ENCODE measurements around the gene SLC39A11. TPM values are rescaled to one million over a fixed set of nuclear protein-coding genes. Genes with fewer than 3 reads are reported as not detected.

Gene SLC39A11
- total RNA-seq, 1 donor from 2014 or later: 23.2 TPM

DNA sequence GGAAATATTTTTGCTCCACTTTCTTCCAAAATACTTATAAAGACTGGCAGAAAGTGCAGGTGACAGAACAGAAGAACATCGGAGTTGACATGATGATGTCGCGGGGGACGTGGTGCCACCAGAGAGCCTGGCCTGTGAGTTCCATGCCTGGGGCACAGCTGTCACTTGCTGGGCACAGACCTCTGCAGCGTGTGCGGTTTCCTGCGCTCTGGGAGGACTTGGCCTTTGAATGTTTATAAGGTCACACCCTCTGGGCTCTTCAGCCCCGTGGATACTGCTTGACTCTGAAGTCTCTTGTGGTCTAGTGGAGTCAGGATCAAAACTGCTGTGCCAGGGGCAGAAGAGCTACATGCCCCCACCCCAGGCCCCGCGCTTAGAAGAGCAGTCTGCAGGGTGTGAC is 357.9 kb downstream of the SLC39A11 start:
- TF ChIP-seq, protein P1, sequence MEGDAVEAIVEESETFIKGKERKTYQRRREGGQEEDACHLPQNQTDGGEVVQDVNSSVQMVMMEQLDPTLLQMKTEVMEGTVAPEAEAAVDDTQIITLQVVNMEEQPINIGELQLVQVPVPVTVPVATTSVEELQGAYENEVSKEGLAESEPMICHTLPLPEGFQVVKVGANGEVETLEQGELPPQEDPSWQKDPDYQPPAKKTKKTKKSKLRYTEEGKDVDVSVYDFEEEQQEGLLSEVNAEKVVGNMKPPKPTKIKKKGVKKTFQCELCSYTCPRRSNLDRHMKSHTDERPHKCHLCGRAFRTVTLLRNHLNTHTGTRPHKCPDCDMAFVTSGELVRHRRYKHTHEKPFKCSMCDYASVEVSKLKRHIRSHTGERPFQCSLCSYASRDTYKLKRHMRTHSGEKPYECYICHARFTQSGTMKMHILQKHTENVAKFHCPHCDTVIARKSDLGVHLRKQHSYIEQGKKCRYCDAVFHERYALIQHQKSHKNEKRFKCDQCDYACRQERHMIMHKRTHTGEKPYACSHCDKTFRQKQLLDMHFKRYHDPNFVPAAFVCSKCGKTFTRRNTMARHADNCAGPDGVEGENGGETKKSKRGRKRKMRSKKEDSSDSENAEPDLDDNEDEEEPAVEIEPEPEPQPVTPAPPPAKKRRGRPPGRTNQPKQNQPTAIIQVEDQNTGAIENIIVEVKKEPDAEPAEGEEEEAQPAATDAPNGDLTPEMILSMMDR (conservative IDR thresholded peaks at IDR 0.05): no peak
- no peaks in the 10 kb centered on the region for H3K9me3 Mint-ChIP-seq
- H3K36me3 Mint-ChIP-seq: peaks cover 6% of the 10 kb centered on the region
- H3K27ac Mint-ChIP-seq: no peak overlapping the region
- H3K27me3 Mint-ChIP-seq: no peaks in the 10 kb centered on the region
- H3K4me3 Mint-ChIP-seq: no peak overlapping the region
- peaks cover 13% of the 10 kb centered on the region for H3K4me1 Mint-ChIP-seq (ENCODE audit: unreplicated experiment)
- no peak for DNase-seq (ENCODE audit: extremely low spot score, unreplicated experiment)

DNA sequence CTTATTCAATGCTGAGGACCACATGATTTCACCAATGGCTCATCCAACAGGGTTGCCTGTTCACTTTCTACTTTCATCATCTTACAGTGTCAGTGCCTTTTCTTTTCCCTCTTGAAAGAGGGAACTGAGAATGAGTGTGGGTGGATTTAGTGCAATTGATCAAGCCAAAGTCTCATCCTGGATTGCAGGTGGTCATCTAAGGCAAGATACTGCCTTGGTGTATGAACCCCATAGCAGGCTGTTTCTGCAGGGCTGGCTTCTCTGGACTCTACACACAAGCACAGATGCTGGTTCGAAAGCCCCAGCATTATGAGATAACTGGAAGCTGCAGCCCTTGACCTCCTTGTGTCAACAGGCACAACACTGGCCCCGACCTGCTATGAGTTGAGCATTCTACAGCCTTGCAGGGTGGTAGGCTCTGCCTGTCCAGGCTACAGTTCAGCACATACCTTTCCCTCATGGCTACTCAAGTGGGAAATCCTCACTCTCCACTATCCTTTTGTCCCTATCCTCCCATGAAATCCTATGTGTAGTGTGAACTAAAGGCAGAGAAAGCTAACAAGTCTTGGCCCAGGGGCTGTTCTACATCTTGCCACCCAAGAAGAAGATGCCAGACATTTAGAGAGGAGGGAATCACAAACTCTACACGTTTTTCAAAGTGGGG is 358.7 kb downstream of the SLC39A11 start:
- H3K27ac Mint-ChIP-seq: no peak overlapping the region
- H3K4me1 Mint-ChIP-seq (ENCODE audit: unreplicated experiment): peaks cover 15% of the 10 kb centered on the region
- DNase-seq (ENCODE audit: extremely low spot score, unreplicated experiment): no peak
- H3K9me3 Mint-ChIP-seq: no peaks in the 10 kb centered on the region
- no peaks in the 10 kb centered on the region for H3K27me3 Mint-ChIP-seq
- TF ChIP-seq, protein P1 (conservative IDR thresholded peaks at IDR 0.05): no peak
- peaks cover 6% of the 10 kb centered on the region for H3K36me3 Mint-ChIP-seq
- H3K4me3 Mint-ChIP-seq: no peak overlapping the region

DNA sequence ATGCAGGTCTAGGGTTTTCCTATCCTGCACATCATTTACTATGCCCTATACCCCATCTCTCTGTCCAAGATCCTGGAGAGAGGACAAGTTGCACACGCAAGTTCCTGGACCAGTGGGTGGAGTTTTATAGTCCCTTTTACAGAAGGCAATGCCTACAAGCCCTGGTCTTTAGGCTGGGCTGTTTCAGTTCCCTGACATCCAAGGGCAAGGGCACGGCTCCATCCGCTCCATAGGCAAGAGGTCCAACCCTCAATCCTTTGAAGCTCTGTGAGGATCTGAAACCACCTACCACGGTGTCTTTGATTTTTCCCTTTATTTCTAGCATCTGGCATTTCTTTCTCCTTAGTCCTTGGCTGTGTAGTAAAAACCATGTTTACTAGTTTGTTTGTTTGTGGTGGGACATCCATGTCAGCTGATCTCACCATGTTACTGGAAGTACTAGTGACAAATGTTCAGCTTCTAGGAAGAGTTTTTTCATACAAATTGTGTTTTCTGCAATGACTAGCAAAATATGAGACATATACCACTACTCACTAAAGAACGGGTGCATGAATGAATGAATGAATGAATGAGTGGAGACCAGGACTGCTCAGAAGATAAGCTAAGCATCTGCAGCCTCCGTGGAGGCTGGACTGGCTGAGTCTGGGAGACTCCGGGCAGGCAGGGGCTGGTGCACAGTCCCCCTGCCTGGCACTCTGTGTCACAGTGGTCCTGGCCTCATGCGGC is 359.4 kb downstream of the SLC39A11 start:
- H3K4me1 Mint-ChIP-seq (ENCODE audit: unreplicated experiment): peaks cover 20% of the 10 kb centered on the region
- TF ChIP-seq, protein P1 (conservative IDR thresholded peaks at IDR 0.05): no peak
- peaks cover 6% of the 10 kb centered on the region for H3K36me3 Mint-ChIP-seq
- no peaks in the 10 kb centered on the region for H3K27me3 Mint-ChIP-seq
- no peak overlapping the region for H3K27ac Mint-ChIP-seq
- no peak for DNase-seq (ENCODE audit: extremely low spot score, unreplicated experiment)
- no peaks in the 10 kb centered on the region for H3K9me3 Mint-ChIP-seq
- H3K4me3 Mint-ChIP-seq: no peak overlapping the region

DNA sequence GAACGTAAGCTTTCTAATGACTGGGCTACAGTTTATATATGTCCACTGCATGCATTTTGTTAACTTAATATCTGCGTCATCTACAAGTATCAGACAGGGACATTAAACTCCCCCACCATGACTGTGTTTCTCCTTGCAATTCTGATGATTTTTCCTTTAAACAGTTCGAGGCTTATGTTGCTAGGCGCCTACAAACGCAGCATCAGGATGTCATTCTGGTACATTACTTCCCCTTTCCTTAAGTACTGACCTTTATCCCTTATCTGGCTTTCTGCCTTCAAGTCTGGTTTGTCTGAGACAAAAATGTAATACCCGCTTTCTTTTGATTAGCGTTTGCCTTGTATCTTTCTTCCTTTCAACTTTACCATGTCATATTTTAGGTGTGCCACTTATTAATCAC is 362.4 kb downstream of the SLC39A11 start:
- H3K4me1 Mint-ChIP-seq (ENCODE audit: unreplicated experiment): peaks cover 37% of the 10 kb centered on the region

DNA sequence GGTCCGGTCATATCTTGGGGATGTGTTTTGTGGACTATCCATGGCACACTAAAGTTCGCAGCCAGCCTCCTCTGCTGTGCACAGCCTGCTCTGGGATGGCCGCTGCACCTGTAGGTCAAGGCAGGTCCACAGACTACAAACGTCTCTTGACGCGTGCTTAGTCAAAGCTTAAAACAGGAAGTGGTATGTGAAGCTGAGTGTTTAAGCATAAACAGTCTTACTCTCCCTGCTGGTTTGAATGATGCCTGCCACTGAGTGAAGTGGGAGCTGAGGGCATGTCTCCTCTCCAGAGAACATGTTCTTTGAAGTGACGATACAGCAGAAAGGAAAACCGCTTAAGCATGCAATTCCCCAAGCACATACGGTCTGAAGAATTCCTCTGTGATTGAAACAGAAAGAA is 365.6 kb downstream of the SLC39A11 start:
- Mint-ChIP-seq H3K27me3 (no peaks in the 10 kb centered on the region), H3K36me3 (no peaks in the 10 kb centered on the region), H3K27ac (no peak overlapping the region), H3K9me3 (no peaks in the 10 kb centered on the region), H3K4me3 (no peak overlapping the region), H3K4me1 (ENCODE audit: unreplicated experiment) (peaks cover 45% of the 10 kb centered on the region)
- DNase-seq (ENCODE audit: extremely low spot score, unreplicated experiment): no peak
- TF ChIP-seq, protein P1 (conservative IDR thresholded peaks at IDR 0.05): no peak

More for the DNA sequence above, 362.4 kb downstream of the SLC39A11 start:
- H3K36me3 Mint-ChIP-seq: peaks cover 5% of the 10 kb centered on the region
- peak overlapping the region; percentile 44 for H3K27ac Mint-ChIP-seq
- TF ChIP-seq, protein P1 (conservative IDR thresholded peaks at IDR 0.05): no peak
- no peak overlapping the region for H3K4me3 Mint-ChIP-seq
- no peaks in the 10 kb centered on the region for H3K27me3 Mint-ChIP-seq
- no peaks in the 10 kb centered on the region for H3K9me3 Mint-ChIP-seq
- no peak for DNase-seq (ENCODE audit: extremely low spot score, unreplicated experiment)

Measured in type B pancreatic cell (in vitro differentiated cells).